C4-2B (cell line): ENCODE results near the gene KLHL3.

Source experiments
- H3K27ac ChIP-seq: fragments of 450-650 bp; 2 replicates; pipeline ENCODE4 v1.5.1; 2017
- CTCF ChIP-seq: fragments of 450-650 bp; conservative IDR thresholded peaks from 2 replicates; pipeline ENCODE4 v1.5.1; 2017; ENCODE audit warnings: mild to moderate bottlenecking
- ZFX ChIP-seq: fragments of 450-650 bp; IDR thresholded peaks from 2 replicates; pipeline ENCODE4 v1.6.1; 2017

Gene KLHL3

GRCh38 chr5:137572042-137572695, 163.7 kb downstream of the KLHL3 start:
- no peak overlapping the region for H3K27ac ChIP-seq
- TF ChIP-seq ZFX (no peak), CTCF (no peak)

- TF ChIP-seq ZFX (no peak), CTCF (no peak)
- H3K27ac ChIP-seq: no peak overlapping the region
These were observed 165.8 kb downstream of the KLHL3 start for GRCh38 chr5:137570070-137570469.
